ENCODE results near the gene MAFG.

DNA sequence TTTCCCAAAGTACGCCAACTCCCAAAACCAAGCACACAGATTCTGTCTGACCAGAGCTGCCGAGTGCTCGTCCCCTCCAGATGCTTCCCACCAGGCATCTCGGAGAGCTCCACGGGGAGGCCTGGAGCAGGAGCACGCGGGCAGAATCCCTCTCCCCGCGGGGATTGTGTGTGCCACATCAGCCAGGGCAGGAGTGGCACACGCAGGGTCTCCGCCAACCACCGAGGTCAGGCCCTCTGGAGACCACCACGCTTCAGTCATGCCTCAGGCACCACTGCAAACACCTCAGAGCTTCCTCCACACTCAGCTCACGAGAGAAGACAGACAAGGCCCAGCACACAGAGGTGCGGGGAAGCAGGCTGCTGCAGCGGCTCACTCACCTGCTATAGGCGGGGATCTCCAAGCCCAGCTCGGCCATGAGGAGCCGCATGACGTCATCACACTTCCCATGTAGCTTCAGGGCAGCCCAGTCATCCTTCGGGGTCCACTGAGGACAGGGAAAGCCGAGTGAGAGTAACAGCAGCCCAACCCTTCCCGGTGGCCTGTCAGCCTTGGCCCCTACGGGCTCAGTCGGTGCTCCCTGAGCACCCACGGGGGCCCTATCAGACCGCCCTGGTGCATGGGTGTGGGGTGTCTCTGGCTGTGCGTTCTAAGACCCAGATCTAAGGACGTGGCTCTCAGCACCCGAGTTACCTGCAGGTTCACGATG lies 14.0 kb downstream of the MAFG start:
- TF ChIP-seq, protein P1, sequence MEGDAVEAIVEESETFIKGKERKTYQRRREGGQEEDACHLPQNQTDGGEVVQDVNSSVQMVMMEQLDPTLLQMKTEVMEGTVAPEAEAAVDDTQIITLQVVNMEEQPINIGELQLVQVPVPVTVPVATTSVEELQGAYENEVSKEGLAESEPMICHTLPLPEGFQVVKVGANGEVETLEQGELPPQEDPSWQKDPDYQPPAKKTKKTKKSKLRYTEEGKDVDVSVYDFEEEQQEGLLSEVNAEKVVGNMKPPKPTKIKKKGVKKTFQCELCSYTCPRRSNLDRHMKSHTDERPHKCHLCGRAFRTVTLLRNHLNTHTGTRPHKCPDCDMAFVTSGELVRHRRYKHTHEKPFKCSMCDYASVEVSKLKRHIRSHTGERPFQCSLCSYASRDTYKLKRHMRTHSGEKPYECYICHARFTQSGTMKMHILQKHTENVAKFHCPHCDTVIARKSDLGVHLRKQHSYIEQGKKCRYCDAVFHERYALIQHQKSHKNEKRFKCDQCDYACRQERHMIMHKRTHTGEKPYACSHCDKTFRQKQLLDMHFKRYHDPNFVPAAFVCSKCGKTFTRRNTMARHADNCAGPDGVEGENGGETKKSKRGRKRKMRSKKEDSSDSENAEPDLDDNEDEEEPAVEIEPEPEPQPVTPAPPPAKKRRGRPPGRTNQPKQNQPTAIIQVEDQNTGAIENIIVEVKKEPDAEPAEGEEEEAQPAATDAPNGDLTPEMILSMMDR (IDR thresholded peaks at IDR 0.05), result no peak
- TF ChIP-seq POLR2A (IDR thresholded peaks at IDR 0.05), result no peak
